ENCODE measurements around the gene FAM131B.

The FAM131B gene

DNA sequence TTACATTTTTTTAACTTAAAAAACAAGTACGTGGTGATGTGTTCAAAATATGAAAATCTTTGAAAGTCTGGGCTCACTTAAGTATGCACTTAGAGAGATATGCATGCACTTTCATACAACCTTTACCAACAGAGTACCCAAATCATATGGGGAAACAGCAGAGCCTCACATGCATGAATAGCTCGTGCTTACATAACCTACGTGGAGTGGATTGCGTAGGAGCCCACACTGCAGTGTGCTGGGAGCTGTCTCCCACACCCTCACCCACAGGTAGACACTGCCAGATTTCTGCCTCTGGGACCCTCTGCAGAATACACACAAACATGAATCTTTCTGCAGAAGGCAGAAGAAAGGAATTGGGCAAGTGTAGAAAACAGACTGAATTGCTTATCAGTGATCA lies 46.0 kb downstream of the FAM131B start:
- H3K4me3 ChIP-seq (replicated peaks; ENCODE audit: insufficient read depth, low read length), result no peak overlapping the region
- TF ChIP-seq, protein P1, sequence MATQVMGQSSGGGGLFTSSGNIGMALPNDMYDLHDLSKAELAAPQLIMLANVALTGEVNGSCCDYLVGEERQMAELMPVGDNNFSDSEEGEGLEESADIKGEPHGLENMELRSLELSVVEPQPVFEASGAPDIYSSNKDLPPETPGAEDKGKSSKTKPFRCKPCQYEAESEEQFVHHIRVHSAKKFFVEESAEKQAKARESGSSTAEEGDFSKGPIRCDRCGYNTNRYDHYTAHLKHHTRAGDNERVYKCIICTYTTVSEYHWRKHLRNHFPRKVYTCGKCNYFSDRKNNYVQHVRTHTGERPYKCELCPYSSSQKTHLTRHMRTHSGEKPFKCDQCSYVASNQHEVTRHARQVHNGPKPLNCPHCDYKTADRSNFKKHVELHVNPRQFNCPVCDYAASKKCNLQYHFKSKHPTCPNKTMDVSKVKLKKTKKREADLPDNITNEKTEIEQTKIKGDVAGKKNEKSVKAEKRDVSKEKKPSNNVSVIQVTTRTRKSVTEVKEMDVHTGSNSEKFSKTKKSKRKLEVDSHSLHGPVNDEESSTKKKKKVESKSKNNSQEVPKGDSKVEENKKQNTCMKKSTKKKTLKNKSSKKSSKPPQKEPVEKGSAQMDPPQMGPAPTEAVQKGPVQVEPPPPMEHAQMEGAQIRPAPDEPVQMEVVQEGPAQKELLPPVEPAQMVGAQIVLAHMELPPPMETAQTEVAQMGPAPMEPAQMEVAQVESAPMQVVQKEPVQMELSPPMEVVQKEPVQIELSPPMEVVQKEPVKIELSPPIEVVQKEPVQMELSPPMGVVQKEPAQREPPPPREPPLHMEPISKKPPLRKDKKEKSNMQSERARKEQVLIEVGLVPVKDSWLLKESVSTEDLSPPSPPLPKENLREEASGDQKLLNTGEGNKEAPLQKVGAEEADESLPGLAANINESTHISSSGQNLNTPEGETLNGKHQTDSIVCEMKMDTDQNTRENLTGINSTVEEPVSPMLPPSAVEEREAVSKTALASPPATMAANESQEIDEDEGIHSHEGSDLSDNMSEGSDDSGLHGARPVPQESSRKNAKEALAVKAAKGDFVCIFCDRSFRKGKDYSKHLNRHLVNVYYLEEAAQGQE (IDR thresholded peaks at IDR 0.05; ENCODE audit: insufficient replicate concordance, low read depth), result no peak
- TF ChIP-seq POLR2AphosphoS5 (IDR thresholded peaks at IDR 0.05; ENCODE audit: low read depth) (no peak), CTCF (IDR thresholded peaks at IDR 0.05; ENCODE audit: insufficient read depth, low read length) (no peak), SPI1 (IDR thresholded peaks at IDR 0.05; ENCODE audit: borderline replicate concordance, low read depth) (no peak), GABPA (IDR thresholded peaks at IDR 0.05; ENCODE audit: low read depth) (no peak)

GRCh38 chr7:143315776-143316175 lies 46.7 kb downstream of the FAM131B start, which contains the start of gene CLCN1:
Gene CLCN1 (plus strand): TSS chr7:143316111. CDS start chr7:143316213, 102 bp downstream.
- no peak for DNase-seq (ENCODE audit: low read depth in 1 of 2, low spot score in 1 of 2)
- no peak within 1 kb of the TSS for H3K4me3 ChIP-seq (replicated peaks; ENCODE audit: insufficient read depth, low read length)
- no peak within 1 kb of the TSS for H3K27ac ChIP-seq (replicated peaks)
- TF ChIP-seq POLR2AphosphoS5 (IDR thresholded peaks at IDR 0.05; ENCODE audit: low read depth) (no peak), SPI1 (IDR thresholded peaks at IDR 0.05; ENCODE audit: borderline replicate concordance, low read depth) (no peak), GABPA (IDR thresholded peaks at IDR 0.05; ENCODE audit: low read depth) (no peak), CTCF (IDR thresholded peaks at IDR 0.05; ENCODE audit: insufficient read depth, low read length) (no peak)
- TF ChIP-seq, protein P1 (IDR thresholded peaks at IDR 0.05; ENCODE audit: insufficient replicate concordance, low read depth), result no peak
- H3K27me3 ChIP-seq (ENCODE audit: insufficient read depth, poor library complexity, severe bottlenecking), result no peaks in the 10 kb centered on the region

More for the DNA sequence above, 46.0 kb downstream of the FAM131B start:
- Histone ChIP-seq H3K27ac (replicated peaks) (no peak overlapping the region), H3K27me3 (ENCODE audit: insufficient read depth, poor library complexity, severe bottlenecking) (no peaks in the 10 kb centered on the region)
- DNase-seq (ENCODE audit: low read depth in 1 of 2, low spot score in 1 of 2), result peak in 1 of 2 experiments; percentile 65

DNA sequence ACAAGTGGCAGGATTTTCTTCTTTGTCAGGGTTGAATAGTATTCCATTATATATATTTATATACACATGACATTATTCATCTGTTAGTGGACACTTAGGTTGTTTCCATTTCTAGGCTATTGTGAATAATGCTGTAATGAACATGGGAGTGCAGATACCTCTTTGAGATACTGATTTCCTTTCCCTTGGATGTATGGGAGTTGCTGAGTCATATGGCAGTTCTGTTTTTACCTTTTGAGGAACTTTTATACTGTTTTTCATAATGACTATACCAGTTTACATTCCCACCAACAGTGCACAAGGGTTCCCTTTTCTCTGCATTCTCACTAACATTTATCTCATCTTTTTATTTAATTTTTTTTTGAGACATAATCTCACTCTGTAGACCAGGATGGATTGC lies 48.4 kb downstream of the FAM131B start:
- Histone ChIP-seq H3K4me3 (replicated peaks; ENCODE audit: insufficient read depth, low read length) (no peak overlapping the region), H3K27ac (replicated peaks) (no peak overlapping the region; the same call in 1 of the 2 replicates), H3K27me3 (ENCODE audit: insufficient read depth, poor library complexity, severe bottlenecking) (no peaks in the 10 kb centered on the region)
- TF ChIP-seq SPI1 (IDR thresholded peaks at IDR 0.05; ENCODE audit: borderline replicate concordance, low read depth) (peak; percentile 37; the same call in 1 of the 2 replicates), GABPA (IDR thresholded peaks at IDR 0.05; ENCODE audit: low read depth) (no peak), POLR2AphosphoS5 (IDR thresholded peaks at IDR 0.05; ENCODE audit: low read depth) (no peak)
- TF ChIP-seq, protein P1 (IDR thresholded peaks at IDR 0.05; ENCODE audit: insufficient replicate concordance, low read depth), result no peak
- no peak for DNase-seq (ENCODE audit: low read depth in 1 of 2, low spot score in 1 of 2)
